HL-60 (cell line): ENCODE measurements around the gene PLEKHG1.

Experiments used
- GABPA ChIP-seq: IDR thresholded peaks from 2 replicates; pipeline ENCODE4 v1.6.1; 2012; ENCODE audit warnings: low read depth
- POLR2AphosphoS5 ChIP-seq: IDR thresholded peaks from 2 replicates; pipeline ENCODE4 v1.6.1; 2012; ENCODE audit warnings: low read depth
- SPI1 ChIP-seq: IDR thresholded peaks from 2 replicates; pipeline ENCODE4 v1.6.1; 2012; ENCODE audit warnings: low read depth, mild to moderate bottlenecking, borderline replicate concordance
- TF ChIP-seq, protein P1 (sequence below): IDR thresholded peaks from one replicate; pipeline ENCODE4 v1.5.1; 2011; ENCODE audit warnings: low read length, control low read depth, inconsistent platforms; ENCODE audit not compliant: insufficient read depth
- TF ChIP-seq, protein P2 (sequence below): IDR thresholded peaks from 2 replicates; pipeline ENCODE4 v1.6.1; 2012; ENCODE audit warnings: low read depth; ENCODE audit not compliant: insufficient replicate concordance

DNA sequence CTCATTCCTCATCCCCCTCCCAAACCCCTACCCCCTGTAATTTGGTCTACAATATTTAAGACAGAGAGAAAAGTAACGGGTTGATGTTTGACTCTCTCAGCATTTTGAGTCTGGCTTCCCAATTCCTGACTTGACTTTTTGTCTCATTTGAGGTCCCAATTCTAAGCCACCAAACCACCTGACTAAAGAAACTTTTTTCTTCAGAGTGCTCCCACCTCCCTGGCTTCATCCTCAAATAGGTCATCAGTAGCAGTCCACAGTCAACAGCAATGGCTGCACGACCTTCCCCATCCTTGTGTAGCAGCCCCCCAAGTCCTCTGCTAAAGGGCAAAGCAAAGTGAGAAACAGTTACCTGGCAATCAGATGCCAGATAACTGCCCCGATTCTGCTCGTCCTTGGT lies 1.8 kb downstream of the PLEKHG1 start:
- TF ChIP-seq, protein P1, sequence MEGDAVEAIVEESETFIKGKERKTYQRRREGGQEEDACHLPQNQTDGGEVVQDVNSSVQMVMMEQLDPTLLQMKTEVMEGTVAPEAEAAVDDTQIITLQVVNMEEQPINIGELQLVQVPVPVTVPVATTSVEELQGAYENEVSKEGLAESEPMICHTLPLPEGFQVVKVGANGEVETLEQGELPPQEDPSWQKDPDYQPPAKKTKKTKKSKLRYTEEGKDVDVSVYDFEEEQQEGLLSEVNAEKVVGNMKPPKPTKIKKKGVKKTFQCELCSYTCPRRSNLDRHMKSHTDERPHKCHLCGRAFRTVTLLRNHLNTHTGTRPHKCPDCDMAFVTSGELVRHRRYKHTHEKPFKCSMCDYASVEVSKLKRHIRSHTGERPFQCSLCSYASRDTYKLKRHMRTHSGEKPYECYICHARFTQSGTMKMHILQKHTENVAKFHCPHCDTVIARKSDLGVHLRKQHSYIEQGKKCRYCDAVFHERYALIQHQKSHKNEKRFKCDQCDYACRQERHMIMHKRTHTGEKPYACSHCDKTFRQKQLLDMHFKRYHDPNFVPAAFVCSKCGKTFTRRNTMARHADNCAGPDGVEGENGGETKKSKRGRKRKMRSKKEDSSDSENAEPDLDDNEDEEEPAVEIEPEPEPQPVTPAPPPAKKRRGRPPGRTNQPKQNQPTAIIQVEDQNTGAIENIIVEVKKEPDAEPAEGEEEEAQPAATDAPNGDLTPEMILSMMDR = no peak
- TF ChIP-seq POLR2AphosphoS5 = no peak
- no peak for TF ChIP-seq GABPA
- TF ChIP-seq, protein P2, sequence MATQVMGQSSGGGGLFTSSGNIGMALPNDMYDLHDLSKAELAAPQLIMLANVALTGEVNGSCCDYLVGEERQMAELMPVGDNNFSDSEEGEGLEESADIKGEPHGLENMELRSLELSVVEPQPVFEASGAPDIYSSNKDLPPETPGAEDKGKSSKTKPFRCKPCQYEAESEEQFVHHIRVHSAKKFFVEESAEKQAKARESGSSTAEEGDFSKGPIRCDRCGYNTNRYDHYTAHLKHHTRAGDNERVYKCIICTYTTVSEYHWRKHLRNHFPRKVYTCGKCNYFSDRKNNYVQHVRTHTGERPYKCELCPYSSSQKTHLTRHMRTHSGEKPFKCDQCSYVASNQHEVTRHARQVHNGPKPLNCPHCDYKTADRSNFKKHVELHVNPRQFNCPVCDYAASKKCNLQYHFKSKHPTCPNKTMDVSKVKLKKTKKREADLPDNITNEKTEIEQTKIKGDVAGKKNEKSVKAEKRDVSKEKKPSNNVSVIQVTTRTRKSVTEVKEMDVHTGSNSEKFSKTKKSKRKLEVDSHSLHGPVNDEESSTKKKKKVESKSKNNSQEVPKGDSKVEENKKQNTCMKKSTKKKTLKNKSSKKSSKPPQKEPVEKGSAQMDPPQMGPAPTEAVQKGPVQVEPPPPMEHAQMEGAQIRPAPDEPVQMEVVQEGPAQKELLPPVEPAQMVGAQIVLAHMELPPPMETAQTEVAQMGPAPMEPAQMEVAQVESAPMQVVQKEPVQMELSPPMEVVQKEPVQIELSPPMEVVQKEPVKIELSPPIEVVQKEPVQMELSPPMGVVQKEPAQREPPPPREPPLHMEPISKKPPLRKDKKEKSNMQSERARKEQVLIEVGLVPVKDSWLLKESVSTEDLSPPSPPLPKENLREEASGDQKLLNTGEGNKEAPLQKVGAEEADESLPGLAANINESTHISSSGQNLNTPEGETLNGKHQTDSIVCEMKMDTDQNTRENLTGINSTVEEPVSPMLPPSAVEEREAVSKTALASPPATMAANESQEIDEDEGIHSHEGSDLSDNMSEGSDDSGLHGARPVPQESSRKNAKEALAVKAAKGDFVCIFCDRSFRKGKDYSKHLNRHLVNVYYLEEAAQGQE = no peak
- no peak for TF ChIP-seq SPI1
